GM18526 (cell line): ENCODE measurements around the gene ST8SIA1.

Source experiments
- POLR2A ChIP-seq: IDR thresholded peaks from 3 replicates; pipeline ENCODE4 v1.6.1; 2011; ENCODE audit not compliant: insufficient read length; ENCODE audit errors: extremely low read depth

Gene ST8SIA1

DNA sequence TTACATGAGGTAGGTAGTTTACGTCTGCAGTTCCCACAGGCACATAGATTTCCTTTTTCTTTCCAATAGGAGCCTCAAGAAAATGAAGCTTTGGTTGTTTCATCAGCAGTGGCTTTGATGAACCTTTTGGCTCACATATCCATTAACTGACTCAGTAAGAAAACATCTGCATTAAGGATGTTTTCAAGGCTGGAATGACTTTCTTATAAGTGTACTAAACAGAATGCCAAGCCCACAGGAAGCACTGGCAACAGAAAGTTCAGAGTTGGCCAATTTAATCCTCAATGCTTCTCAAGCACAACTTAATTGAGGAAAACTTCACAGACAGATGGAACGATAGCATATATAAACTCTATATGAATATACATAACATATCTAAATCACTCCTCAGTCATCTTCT lies 63.5 kb downstream of the ST8SIA1 start:
- TF ChIP-seq POLR2A: no peak

DNA sequence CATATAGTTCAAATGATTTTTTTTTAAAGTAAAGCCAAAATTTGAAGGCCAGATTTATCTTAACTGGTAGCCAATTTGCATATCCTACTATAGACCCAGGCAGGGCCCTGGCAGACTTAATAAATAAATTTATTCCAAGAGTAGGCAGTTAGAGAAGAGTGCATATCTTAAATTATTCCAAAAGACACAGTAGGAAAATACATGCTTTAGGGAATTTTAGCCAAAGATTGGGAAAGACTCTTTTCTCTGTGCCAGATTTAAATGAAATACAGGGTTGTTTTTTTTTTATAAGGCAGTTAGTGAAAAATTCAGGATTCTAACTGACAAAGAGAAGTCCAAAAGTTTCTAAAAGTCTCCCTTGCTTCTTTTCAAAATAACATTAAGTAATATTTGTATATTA lies 65.5 kb downstream of the ST8SIA1 start:
- no peak for TF ChIP-seq POLR2A

DNA sequence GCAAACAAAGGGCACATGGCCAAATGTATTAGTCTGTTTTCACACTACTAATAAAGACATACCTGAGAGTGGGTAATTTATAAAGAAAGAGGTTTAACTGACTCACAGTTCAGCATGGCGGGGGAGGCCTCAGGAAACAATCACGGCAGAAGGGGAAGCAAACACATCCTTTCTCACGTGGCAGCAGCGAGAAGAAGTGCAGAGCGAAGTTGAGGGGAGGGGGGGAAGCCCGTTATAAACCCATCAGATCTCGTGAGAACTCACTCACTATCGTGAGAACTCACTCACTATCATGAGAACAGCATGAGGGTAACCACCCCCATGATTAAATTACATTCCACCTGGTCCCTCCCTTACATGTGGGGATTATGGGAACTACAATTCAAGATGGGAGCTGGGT lies 66.1 kb downstream of the ST8SIA1 start:
- TF ChIP-seq POLR2A: no peak

DNA sequence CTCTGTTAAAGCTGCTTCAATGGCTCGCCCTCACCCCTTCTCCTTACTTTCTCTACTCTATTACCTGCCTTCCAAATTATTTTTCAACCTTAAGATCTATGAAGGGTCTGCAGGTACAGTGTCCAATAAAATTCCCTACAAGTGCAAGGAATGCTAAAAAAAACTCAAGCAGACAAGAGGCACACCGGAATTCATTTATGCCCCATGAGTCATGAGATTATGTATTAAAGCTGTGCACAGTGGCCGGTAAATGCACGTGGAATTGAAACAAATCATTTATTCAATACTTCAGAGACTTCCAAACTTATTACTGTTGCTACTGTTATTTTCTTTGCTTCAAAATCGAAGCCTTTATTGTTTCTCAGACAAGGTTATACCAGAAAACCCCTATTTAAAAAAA lies 68.4 kb downstream of the ST8SIA1 start:
- TF ChIP-seq POLR2A: no peak

DNA sequence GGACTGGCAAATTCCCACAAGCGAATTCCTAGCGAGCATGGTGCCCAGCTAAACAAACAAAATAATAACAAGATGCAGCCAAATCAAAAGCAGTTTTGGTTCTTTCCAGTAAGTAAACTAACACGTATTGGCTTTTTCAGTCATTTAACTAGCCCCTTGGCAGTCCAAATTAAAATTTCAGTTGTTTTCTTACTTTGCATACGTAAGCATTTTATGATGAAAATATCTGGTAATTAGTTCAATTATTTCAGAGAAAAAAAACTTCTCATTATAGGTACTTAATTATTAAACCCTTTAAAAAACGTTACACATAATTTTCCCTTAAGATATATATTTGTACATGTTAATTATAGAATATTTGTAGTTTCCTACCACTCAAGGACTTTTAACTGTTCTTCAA lies 70.1 kb downstream of the ST8SIA1 start:
- no peak for TF ChIP-seq POLR2A

DNA sequence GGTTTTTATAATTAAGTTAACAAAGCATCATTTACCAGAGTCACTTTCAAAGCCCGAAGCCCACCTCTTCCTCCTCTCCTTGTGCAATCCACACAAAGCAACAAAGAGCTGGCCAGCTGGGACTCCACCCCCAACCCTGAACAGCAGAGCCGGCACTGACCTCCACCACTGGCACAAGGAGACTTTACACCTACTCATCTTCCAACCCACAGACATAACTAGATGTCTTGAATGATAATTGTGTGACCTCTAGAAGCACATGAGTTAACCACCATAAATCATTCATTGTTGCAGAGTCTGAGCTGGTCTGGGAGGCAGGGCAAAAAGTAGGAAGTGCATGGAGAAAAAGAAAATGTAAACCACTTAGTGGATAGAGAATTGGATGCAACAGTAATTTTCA lies 72.2 kb downstream of the ST8SIA1 start:
- no peak for TF ChIP-seq POLR2A

DNA sequence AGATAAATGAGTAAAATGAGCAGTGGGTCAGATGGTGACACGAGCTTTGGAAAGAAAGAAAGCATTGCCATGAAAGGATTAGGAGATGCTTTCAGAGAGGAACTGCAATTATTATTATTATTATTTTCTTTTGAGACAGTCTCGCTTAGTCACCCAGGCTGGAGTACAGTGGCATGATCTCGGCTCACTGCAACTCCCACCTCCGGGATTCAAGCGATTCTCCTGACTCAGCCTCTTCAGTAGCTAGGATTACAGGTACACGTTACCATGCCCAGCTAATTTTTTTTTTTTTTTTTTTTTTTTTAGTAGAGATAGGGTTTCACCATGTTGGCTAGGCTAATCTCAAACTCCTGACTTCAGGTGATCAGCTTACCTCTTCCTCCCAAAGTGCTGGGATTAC lies 77.4 kb downstream of the ST8SIA1 start:
- no peak for TF ChIP-seq POLR2A

DNA sequence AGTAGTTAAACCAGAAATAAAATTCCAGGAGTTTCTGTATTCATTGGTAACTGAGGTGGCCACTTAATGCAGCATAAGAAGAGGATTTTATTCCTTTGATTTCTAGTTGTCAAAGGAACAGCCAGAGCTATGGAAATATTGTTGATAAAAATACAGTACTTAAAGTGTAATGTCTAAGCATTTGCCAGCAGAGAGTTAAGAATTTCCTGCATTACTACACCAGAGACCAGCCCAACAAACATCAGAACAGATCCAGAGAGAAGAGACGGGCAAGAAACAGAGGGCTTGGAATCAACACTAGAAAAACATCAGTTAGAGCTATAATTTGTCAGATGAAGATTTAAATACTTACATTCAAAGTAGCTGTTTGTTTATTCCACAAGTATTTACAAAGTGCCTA lies 77.9 kb downstream of the ST8SIA1 start:
- no peak for TF ChIP-seq POLR2A

DNA sequence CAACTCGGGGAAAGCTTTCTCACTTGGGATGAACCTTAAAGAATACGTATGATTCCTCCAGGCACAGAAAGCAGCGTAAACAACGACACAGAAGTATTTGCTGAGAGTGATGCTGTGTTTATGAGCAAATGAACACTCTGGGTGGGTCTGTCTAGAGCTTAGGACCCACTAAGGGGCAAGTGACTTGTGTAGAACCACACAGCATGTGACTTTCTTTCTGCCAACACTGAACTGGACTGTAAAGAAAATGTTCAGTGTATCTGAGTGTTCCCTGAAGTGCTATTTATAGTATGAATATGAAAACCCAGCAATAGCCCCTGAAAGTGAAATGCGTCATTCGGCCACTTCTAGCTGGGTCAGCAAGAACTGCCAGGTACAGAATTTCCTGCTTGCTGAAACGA lies 78.5 kb downstream of the ST8SIA1 start:
- no peak for TF ChIP-seq POLR2A

DNA sequence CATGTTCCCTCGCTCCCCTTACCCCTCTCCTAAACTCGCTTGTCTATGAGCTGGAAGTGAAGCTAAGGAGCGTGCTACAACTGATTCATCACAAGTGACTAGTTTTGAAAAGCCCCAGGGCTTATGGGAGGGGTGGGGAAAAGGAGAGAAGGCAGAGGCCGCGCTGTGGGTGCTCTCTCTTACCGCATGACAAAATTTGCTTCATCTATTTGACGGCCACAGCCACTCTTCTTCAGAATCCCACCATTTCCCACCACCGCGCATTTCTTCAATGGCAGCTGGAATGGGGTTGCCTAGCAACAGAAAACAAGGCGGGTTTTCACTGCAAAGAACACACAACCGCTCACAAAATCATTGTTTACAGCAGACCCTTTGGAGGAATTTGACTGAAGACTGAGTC lies 79.4 kb downstream of the ST8SIA1 start:
- no peak for TF ChIP-seq POLR2A

DNA sequence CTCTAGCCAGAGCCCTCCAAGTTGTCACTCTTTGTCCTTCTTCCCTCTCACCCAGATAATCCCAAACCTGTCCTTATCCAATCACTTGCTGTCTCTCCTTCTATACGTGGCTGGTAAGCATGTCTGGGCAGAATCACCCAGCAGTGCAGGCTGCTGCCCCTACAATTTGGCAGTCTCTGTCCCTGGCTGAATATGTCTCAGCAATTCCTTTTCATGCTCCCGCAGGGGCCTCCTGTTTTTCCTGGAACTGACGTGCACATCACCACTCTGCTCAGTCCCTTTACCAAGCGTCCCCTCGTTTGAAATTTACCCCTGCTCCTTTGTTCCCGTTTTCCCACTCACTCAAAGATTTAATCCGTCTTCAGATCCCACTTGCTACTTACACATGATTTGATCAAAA lies 80.0 kb downstream of the ST8SIA1 start:
- TF ChIP-seq POLR2A: no peak

DNA sequence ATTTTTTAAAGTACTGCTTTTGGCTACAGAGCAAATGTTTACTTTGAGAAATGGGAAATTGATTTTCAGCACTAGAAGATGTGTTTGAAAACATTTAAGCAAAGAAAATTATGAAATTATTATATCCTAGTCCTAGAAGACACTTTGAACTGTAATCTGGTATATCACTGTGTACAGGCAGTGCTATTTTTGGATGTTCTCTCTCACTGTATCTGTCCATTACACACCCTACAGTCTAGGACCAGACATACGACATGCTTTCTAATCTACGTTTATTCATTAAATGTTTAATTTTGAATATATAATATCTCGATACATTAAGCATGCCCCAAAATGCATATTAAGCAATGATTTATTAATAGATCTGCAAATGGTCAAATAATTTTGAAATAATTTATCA lies 82.5 kb downstream of the ST8SIA1 start:
- TF ChIP-seq POLR2A: no peak

DNA sequence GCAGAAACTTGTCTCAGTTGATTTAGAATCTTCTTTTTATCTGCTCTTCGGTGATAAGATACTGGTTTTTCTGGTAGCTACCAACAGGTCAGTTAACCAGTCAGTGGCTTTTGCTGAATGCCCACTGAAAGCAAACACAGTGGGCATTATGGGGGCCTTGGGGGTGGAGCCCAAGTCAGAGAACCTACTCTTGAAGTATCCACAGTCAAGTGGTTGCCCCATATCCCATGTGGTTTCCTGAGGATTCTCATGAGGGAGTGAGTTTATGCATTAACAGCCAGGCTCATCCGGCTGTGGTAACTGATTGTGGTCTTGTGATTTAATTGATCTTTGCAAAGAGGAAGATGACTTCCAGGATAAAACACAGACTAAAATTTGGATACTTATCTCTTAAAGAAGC lies 83.7 kb downstream of the ST8SIA1 start:
- no peak for TF ChIP-seq POLR2A

DNA sequence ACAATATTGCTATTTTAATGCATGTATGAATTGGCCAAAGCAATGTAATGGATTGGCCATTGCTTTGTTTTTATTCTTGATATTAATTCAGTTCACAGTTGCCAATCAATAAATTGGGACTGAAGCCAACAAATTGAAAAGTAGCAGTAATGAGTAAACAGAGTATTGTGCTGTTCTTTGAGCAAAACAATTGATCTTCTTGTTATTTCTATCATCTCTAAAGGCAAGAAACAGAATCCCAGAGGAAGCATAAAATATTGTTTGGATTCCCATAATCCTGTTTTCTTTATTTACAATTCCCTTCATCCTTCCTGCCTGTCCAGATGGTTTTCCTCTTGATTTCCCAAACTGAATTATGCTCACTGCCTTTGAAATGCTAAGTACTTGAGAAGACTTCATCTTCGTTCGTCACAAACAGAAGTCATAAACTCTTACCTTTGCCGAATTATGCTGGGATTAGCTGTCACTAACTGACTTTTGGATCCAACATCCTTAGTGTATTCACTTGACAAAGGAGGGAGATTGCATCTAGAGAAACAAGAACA lies 85.9 kb downstream of the ST8SIA1 start:
- TF ChIP-seq POLR2A: no peak

DNA sequence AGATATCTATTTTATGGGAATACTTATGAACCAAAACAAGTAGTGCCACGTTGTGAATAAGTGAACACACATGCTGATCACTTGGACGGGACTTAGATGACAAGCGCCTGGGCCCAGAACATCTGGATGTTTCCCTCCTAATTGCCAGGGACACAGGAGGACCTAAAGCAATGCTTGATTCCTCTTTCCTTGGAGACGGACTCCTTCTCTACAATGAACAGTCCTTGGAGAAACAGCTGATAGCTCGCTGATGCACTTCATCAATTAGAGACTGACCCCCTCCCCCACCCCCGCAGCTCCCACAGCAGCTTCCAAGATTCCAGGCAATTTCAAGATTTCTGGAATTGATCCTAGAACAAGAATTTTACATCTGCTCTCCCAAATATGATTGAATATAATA lies 86.4 kb downstream of the ST8SIA1 start:
- TF ChIP-seq POLR2A: no peak

DNA sequence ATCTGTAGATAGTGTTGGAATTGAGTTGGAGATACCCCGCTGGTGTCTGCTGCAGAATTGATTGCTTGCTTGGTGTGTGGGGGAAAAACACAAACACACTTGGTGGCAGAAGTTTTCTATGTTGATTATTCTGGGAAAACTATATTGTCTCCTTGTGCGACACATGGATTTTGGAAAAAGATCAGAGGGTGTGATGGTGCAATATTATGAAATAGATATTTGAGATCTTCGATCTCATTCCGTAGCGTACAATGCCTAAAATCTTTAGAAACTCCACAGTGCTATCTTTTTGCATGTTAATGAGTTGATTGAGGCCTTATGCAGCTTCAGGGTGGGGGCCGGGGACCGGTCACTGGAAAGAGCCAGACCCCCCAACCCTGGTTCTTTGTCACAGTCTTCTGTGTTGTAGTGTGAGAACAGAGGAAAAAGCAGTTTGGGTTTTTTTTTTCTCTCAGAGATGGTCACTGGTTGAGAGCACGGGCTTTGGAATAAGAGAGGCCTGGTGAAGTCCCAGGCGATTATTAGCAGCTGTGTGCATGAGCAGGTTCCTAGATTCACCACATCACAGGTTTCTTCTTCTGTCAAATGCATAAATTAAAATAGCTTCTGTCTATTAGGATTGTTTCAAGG lies 88.2 kb downstream of the ST8SIA1 start:
- TF ChIP-seq POLR2A: no peak

DNA sequence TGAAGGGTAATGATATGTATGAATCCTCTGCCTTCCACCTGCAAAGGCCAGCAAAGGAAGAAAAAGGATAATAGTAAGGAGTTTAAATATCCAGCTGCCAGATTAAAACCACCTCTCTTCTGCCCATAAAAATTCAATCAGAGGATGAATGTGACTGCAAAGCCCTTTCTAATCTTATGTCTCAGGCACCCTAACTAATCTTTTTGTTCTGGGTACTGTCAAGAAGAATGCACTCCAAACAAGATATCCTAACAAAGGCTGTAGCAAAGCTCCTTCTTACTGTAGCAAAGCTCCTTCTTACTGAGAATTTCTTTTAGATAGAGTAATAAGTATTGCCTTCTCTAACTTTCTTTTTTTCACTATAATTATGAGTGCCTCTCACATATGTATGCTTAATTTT lies 91.8 kb downstream of the ST8SIA1 start:
- no peak for TF ChIP-seq POLR2A

DNA sequence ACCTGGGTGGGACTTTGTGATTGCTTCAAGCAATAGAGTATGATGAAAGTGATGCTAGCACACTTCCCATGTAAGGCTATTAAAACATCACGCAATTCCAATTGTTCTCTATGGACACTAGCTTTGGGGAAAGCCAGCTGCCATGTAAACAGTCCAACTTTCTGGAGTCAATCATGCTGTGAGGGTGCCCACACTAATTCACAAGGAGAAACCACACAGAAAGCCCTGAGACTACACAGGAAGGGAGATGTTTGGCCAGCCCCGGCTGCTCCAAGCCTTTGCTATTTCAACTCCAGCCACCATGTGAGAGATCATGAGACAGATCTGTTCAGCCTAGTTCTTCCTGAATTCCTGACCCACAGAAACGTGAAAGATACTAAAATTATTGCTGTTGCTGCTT lies 96.3 kb downstream of the ST8SIA1 start:
- no peak for TF ChIP-seq POLR2A

DNA sequence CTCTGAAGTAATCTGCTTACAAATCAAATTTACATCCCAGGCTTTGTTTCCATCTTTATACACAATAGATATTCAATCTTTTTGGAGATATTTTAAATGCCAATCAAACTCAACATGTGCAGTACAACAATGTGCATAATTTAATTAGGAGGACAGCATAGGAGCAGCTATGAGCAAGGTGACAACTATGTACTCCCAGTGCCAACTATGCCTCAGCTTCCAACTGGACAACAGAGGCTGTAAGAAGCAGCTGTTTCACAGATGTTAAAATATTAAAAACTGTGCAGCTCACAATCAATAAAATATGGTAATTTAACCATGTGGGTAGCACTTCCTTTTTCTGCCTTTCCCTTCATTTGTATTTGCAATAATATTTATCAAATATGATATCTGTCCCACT lies 99.9 kb downstream of the ST8SIA1 start:
- no peak for TF ChIP-seq POLR2A
